GM12872 (cell line): Measurements from ENCODE around the gene SEMA6D.

ENCODE experiments used
- CTCF ChIP-seq: IDR thresholded peaks from 3 replicates; pipeline ENCODE4 v1.5.1; 2011; ENCODE audit warnings: low read depth, mild to moderate bottlenecking, low read length, moderate library complexity; ENCODE audit not compliant: insufficient read depth

Gene SEMA6D

GRCh38 chr15:47756872-47757271, 39.6 kb downstream of the SEMA6D start:
- no peak for TF ChIP-seq CTCF

DNA sequence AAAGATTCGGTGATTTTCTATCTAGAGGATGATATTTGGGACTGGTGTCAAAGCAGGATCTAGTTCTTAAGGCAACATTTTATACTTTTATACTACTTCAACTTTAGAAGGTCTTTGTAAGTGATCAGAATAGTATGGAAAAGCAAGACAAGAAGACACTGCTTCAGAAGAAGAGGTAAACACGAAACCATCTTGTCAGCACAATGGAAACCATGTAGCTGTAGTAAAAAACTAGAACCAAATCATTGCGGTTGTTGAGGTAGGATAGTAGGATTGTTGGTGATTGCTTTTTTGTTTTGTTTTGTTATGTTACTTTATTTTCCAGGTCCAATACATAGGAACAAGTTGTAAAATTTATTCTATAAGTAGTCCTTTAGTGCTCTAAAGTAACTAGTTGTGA, 40.0 kb downstream of the SEMA6D start:
- no peak for TF ChIP-seq CTCF

DNA sequence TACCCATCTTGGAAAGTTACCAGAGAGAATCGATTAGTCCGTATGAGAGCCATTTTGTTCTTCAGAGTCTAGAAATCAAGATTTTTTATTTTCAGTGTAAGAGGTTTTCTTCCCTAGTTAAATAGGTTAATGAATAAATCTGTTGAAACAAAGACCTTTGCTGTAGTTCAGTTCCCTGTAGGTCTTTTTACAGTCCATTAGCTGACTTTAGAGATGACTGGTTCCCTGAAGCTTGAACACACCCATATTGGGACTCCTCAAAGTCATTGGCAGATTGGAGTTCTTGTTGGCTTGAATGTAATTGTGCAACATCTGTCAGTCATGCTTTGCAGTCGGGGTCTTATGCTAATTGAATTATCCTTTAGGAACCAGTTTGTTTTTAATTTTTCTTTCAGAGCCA, 45.3 kb downstream of the SEMA6D start:
- TF ChIP-seq CTCF: no peak

DNA sequence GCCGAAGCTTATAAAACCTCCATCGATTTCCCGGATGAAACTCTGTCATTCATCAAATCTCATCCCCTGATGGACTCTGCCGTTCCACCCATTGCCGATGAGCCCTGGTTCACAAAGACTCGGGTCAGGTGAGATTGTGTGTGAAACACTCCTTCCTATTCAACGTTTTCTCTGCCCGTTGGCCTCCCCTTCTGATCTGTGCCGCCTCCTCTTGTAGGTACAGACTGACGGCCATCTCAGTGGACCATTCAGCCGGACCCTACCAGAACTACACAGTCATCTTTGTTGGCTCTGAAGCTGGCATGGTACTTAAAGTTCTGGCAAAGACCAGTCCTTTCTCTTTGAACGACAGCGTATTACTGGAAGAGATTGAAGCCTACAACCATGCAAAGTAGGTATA, 47.4 kb downstream of the SEMA6D start:
- TF ChIP-seq CTCF: no peak

DNA sequence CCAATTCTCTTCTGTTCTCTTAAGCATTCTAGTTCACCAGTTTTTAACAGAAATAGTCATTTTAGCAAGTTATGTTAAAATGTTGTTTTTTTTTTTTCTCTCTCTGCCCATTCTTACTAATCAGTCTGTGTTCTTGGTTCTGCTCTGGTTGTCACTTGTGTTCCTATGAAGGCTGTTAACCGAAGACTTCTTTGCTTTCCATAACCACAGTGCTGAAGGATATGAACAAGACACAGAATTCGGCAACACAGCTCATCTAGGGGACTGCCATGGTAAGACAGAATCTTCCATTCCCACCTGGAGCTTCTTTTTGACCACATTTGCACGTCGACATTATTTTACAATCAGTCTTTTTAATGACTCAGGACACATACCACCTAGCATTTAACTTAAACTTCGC, 49.1 kb downstream of the SEMA6D start:
- TF ChIP-seq CTCF: no peak

DNA sequence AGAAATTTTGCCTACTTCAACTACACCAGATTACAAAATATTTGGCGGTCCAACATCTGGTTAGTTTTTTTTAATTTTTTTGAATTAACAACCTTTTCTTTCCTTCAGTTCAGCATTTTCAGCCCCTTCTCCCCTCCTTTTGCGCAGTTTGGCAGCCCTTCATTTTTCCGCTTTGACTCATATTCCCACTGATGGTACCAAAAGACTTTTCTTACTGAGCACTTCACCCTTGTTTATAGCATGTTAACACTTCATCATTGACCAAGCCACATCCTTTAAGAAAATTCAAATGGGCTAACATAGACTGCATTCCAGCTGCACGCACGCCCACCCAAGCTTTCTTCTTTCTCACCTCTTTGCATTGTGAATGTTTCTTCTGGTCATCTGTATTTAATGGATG, 49.7 kb downstream of the SEMA6D start:
- TF ChIP-seq CTCF: no peak

DNA sequence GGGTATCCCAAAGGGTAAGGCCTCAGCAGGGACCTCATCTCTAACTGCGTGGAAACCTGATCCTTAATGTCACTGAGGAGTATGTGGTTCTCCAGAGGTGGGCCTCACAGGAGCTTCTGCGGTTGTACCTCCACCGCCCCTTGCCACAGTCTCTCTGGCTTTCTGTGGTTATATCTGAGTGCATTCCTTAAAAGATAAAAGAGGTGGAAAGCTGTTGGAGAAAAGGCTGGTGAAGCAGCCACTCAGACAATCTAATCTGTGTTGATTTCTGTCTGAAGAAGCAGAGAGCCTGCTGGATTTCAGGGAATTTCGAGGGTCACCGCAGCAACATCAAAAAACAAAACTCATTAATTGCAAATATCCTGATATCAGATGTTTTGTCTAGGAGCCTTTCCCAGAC, 51.4 kb downstream of the SEMA6D start:
- TF ChIP-seq CTCF: no peak

- no peak for TF ChIP-seq CTCF
Measured at GRCh38 chr15:47769166-47769565, 51.9 kb downstream of the SEMA6D start.
